Activated naive CD8-positive, alpha-beta T cell treated with anti-CD3 and anti-CD28 coated beads, Interleukin-2, amount 50 U/mL, for 24 hours (primary cell): ENCODE data around the gene SMYD3.

Experiments
- ATAC-seq: fragments of 150-1000 bp; cut with Tn5 transposase; one replicate; pipeline ENCODE4 v1.10.0; 2021
- DNase-seq: peaks from one replicate; pipeline ENCODE4 v3.0.0; 2021
- H3K27ac Mint-ChIP-seq: one replicate; pipeline ENCODE4 v1.8.0; 2021; ENCODE audit warnings: mild to moderate bottlenecking, mixed read lengths
- H3K27me3 Mint-ChIP-seq: one replicate; pipeline ENCODE4 v1.8.0; 2021; ENCODE audit warnings: mixed read lengths
- H3K36me3 Mint-ChIP-seq: one replicate; pipeline ENCODE4 v1.8.0; 2021; ENCODE audit warnings: low read depth, mixed read lengths
- H3K4me1 Mint-ChIP-seq: one replicate; pipeline ENCODE4 v1.8.0; 2021; ENCODE audit warnings: mixed read lengths
- H3K4me3 Mint-ChIP-seq: one replicate; pipeline ENCODE4 v1.8.0; 2021; ENCODE audit warnings: mild to moderate bottlenecking, moderate library complexity, mixed read lengths
- H3K9me3 Mint-ChIP-seq: one replicate; pipeline ENCODE4 v1.8.0; 2021; ENCODE audit warnings: mixed read lengths

SMYD3 gene

GRCh38 chr1:246462986-246463385 lies 44.1 kb downstream of the SMYD3 start:
- Mint-ChIP-seq H3K27ac (no peak overlapping the region), H3K9me3 (no peaks in the 10 kb centered on the region), H3K4me3 (no peak overlapping the region), H3K4me1 (peaks cover 12% of the 10 kb centered on the region), H3K27me3 (no peaks in the 10 kb centered on the region), H3K36me3 (peaks cover 6% of the 10 kb centered on the region)
- no peak for DNase-seq
- ATAC-seq, result no peak

DNA sequence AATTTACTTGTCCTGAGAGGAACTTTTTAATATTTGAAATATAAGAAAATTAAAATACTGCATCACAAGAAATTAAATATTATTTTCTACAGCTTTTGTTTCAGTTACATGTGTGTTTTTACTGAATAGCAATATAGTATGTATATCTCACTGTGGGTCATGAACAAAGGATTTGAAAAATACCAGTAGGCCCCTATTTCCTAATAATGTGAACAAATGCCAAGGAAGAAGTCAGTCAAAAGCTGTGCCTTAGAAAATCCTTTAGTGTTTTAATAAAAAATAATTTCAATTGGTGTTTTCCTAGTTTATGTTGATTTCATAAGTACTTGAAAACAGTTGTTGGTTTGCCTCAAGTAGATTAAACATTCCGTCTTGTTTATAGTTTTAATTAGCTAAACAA lies 46.7 kb downstream of the SMYD3 start:
- Mint-ChIP-seq H3K27me3 (no peaks in the 10 kb centered on the region), H3K9me3 (no peaks in the 10 kb centered on the region), H3K36me3 (peaks cover 6% of the 10 kb centered on the region), H3K27ac (no peak overlapping the region), H3K4me1 (peaks cover 14% of the 10 kb centered on the region), H3K4me3 (no peak overlapping the region)
- ATAC-seq, result no peak
- no peak for DNase-seq

DNA sequence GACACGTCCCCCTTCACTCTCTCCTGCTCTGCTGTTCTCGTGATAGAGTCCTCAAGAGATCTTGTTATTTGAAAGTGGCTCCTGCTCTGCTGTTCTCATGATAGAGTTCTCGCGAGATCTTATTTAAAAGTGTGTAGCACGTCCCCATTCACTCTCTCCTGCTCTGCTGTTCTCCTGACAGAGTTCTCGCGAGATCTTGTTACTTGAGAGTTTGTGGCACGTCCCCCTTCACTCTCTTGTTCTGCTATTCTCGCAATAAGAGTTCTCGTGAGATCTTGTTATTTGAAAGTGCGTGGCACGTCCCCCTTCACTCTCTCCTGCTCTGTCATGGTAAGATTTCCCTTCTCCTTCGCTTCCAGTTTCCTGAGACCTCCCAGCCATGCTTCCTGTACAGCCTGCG lies 47.9 kb downstream of the SMYD3 start:
- DNase-seq, result no peak
- Mint-ChIP-seq H3K36me3 (peaks cover 6% of the 10 kb centered on the region), H3K9me3 (no peaks in the 10 kb centered on the region), H3K4me1 (peaks cover 14% of the 10 kb centered on the region), H3K4me3 (no peak overlapping the region), H3K27ac (no peak overlapping the region), H3K27me3 (no peaks in the 10 kb centered on the region)
- ATAC-seq, result no peak

DNA sequence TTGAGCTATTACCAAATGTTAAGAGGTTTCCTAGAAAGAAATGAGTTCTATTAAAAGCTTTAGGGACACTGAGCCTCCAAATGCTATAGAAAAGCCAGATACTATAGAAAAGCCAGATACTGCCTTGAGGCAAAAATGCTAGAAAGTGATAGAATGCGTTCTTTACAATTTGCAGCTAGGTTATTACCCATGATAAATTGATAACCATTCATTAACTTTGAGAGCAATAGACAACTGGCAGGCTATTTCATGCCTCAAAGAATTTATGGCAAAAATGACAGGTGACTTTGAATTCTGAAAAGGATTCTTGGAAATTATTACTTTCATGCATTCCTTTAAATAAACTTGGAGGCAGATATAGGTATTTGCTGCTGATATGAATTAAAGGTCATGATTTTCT lies 51.6 kb downstream of the SMYD3 start:
- H3K27me3 Mint-ChIP-seq, result no peaks in the 10 kb centered on the region
- H3K9me3 Mint-ChIP-seq, result no peaks in the 10 kb centered on the region
- peaks cover 6% of the 10 kb centered on the region for H3K36me3 Mint-ChIP-seq
- H3K27ac Mint-ChIP-seq, result no peak overlapping the region
- no peak for ATAC-seq
- peaks cover 17% of the 10 kb centered on the region for H3K4me1 Mint-ChIP-seq
- DNase-seq, result no peak
- H3K4me3 Mint-ChIP-seq, result no peak overlapping the region

GRCh38 chr1:246454655-246455054 lies 52.4 kb downstream of the SMYD3 start:
- no peak overlapping the region for H3K27ac Mint-ChIP-seq
- H3K27me3 Mint-ChIP-seq, result no peaks in the 10 kb centered on the region

DNA sequence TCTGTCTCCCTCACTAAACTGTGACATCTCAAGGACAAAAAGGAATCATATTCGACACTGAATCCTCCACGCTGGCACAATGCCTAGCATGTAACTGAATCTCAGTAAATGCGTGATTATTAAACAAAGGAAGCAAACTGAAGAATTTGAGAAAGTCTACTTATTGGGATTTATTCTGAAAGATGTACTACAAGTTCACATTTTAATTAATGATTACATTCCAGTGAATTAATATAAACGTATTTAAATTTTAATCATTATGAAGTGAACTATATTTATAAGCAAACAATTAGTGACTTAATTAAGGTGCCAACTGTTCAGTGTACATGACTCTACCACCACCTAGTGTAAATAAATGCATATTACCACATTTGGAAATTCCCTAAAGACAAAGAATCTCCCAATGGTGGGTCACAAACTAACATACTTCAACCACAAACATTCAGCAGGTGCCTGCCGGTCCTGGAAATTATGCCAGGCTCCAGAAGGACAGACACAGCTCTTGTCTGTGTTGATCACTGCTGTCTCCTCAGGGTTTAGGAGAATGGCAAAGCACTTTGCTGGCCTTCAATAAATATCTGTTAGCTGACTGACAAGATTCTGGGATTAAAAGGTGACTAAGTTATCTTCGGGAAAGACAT lies 56.3 kb downstream of the SMYD3 start:
- Mint-ChIP-seq H3K36me3 (peaks cover 4% of the 10 kb centered on the region), H3K27me3 (no peaks in the 10 kb centered on the region), H3K9me3 (no peaks in the 10 kb centered on the region), H3K4me1 (peaks cover 3% of the 10 kb centered on the region), H3K4me3 (no peak overlapping the region), H3K27ac (no peak overlapping the region)
- ATAC-seq (no peak), DNase-seq (no peak)

More at GRCh38 chr1:246454655-246455054, 52.4 kb downstream of the SMYD3 start:
- DNase-seq (no peak), ATAC-seq (no peak)
- Mint-ChIP-seq H3K4me3 (no peak overlapping the region), H3K36me3 (peaks cover 6% of the 10 kb centered on the region), H3K9me3 (no peaks in the 10 kb centered on the region), H3K4me1 (peaks cover 13% of the 10 kb centered on the region)

DNA sequence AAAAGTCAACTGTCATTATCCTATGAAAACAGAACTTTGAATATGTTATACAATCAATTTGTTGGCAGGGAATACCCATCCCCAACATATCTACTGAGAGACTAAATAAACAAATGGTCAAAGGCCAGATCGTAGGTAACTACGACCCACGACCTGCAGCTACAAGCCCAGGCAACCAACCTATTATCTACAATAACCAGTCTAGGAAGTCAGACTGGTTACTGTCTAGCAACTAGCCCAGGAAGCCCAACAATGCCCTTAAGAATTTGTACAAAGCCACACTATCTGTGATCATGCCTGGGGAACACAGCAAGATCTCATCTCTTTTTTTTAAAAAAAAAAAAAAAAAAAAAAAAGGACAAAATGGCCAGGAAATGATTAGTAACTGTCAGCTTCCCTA lies 58.7 kb downstream of the SMYD3 start:
- no peak overlapping the region for H3K4me3 Mint-ChIP-seq
- no peak overlapping the region for H3K27ac Mint-ChIP-seq
- peaks cover 4% of the 10 kb centered on the region for H3K36me3 Mint-ChIP-seq
- H3K4me1 Mint-ChIP-seq, result peaks cover 3% of the 10 kb centered on the region
- ATAC-seq, result no peak
- no peaks in the 10 kb centered on the region for H3K9me3 Mint-ChIP-seq
- no peak for DNase-seq
- H3K27me3 Mint-ChIP-seq, result no peaks in the 10 kb centered on the region

GRCh38 chr1:246447501-246447900 lies 59.6 kb downstream of the SMYD3 start:
- ATAC-seq (no peak), DNase-seq (no peak)
- Mint-ChIP-seq H3K4me1 (peaks cover under 1% of the 10 kb centered on the region), H3K27me3 (no peaks in the 10 kb centered on the region), H3K36me3 (peaks cover 4% of the 10 kb centered on the region), H3K27ac (no peak overlapping the region), H3K4me3 (no peak overlapping the region), H3K9me3 (no peaks in the 10 kb centered on the region)

GRCh38 chr1:246445503-246445902 lies 61.6 kb downstream of the SMYD3 start:
- Mint-ChIP-seq H3K4me1 (no peaks in the 10 kb centered on the region), H3K36me3 (peaks cover 9% of the 10 kb centered on the region)
- no peak for ATAC-seq

DNA sequence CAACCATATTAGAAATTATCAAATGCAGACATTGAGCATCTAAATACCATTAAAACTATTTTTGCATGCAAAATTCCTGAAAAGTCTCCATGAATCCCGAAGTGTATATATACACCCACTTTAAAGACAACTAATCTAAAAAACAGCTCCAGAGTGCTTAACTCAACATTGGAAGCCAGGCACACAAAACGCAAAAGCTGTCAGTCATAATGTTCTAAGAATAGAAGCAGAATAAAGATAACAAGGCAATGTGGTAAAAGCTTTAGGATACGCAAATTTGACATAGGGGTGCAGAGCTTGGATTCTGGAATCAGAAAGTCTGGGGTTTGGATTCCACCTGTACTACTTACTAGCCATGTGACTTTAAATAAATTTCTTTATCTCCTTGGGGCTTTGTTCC lies 62.5 kb downstream of the SMYD3 start:
- Mint-ChIP-seq H3K27ac (no peak overlapping the region), H3K4me1 (no peaks in the 10 kb centered on the region), H3K27me3 (no peaks in the 10 kb centered on the region), H3K4me3 (no peak overlapping the region), H3K9me3 (no peaks in the 10 kb centered on the region), H3K36me3 (peaks cover 9% of the 10 kb centered on the region)
- no peak for DNase-seq
- no peak for ATAC-seq

More at GRCh38 chr1:246445503-246445902, 61.6 kb downstream of the SMYD3 start:
- H3K9me3 Mint-ChIP-seq, result no peaks in the 10 kb centered on the region
- no peaks in the 10 kb centered on the region for H3K27me3 Mint-ChIP-seq
- H3K27ac Mint-ChIP-seq, result no peak overlapping the region
- no peak for DNase-seq
- no peak overlapping the region for H3K4me3 Mint-ChIP-seq

- no peak for ATAC-seq
- peaks cover 23% of the 10 kb centered on the region for H3K36me3 Mint-ChIP-seq
- peaks cover 7% of the 10 kb centered on the region for H3K4me1 Mint-ChIP-seq
Measured at GRCh38 chr1:246437961-246438360, 69.1 kb downstream of the SMYD3 start.

DNA sequence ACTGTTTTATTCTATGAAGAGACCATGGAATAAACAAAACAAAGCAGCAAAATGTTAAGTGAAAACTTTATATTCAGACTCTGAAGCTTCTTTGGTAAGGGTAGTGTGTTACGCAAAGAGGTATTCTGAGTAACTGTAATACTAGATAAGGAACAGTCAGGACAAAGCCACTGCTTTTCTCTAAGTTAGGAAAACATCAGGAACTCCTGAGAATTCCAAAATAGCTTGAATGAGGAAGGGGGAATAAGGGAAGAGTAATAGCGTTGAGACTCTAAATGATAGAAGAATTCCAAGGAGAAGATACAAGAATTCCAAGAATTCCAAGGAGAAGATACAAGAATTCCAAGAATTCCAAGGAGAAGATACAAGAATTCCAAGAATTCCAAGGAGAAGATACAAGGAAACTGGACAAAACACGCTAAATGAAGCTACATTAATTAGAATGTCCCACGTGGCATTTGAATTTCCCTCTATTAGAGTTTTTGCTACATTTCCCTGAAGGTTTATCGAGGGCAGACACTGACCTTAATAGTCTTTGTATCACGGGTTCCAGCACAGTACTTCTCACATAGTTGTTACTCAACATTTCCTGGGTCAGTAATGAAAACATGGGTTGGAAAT lies 71.5 kb downstream of the SMYD3 start:
- Mint-ChIP-seq H3K27ac (no peak overlapping the region), H3K9me3 (peaks cover 14% of the 10 kb centered on the region), H3K36me3 (peaks cover 19% of the 10 kb centered on the region), H3K27me3 (no peaks in the 10 kb centered on the region), H3K4me3 (no peak overlapping the region), H3K4me1 (peaks cover 7% of the 10 kb centered on the region)
- ATAC-seq, result no peak
- no peak for DNase-seq

More at GRCh38 chr1:246437961-246438360, 69.1 kb downstream of the SMYD3 start:
- DNase-seq, result no peak
- Mint-ChIP-seq H3K9me3 (peaks cover 9% of the 10 kb centered on the region), H3K4me3 (no peak overlapping the region), H3K27me3 (no peaks in the 10 kb centered on the region), H3K27ac (no peak overlapping the region)

GRCh38 chr1:246434335-246434734 lies 72.7 kb downstream of the SMYD3 start:
- ATAC-seq (no peak), DNase-seq (no peak)
- peaks cover 19% of the 10 kb centered on the region for H3K9me3 Mint-ChIP-seq
- H3K4me3 Mint-ChIP-seq, result no peak overlapping the region
- H3K27ac Mint-ChIP-seq, result no peak overlapping the region
- H3K27me3 Mint-ChIP-seq, result no peaks in the 10 kb centered on the region
- H3K4me1 Mint-ChIP-seq, result peaks cover 7% of the 10 kb centered on the region
- peaks cover 19% of the 10 kb centered on the region for H3K36me3 Mint-ChIP-seq

GRCh38 chr1:246428542-246429308 lies 78.4 kb downstream of the SMYD3 start:
- Mint-ChIP-seq H3K27me3 (no peaks in the 10 kb centered on the region), H3K27ac (peak overlapping the region; percentile 64), H3K9me3 (peaks cover 11% of the 10 kb centered on the region), H3K4me1 (peaks cover 13% of the 10 kb centered on the region), H3K4me3 (no peak overlapping the region), H3K36me3 (peaks cover 8% of the 10 kb centered on the region)
- ATAC-seq, result peak; percentile 86
- peak; percentile 5 for DNase-seq

GRCh38 chr1:246427611-246428010 lies 79.5 kb downstream of the SMYD3 start:
- ATAC-seq (no peak), DNase-seq (no peak)
- H3K4me1 Mint-ChIP-seq, result peaks cover 13% of the 10 kb centered on the region
- H3K36me3 Mint-ChIP-seq, result peaks cover 6% of the 10 kb centered on the region
- H3K4me3 Mint-ChIP-seq, result no peak overlapping the region
- H3K9me3 Mint-ChIP-seq, result peaks cover 10% of the 10 kb centered on the region
- no peak overlapping the region for H3K27ac Mint-ChIP-seq
- H3K27me3 Mint-ChIP-seq, result no peaks in the 10 kb centered on the region
